ENCODE data around the gene BCL7C. TPM values are rescaled to one million over a fixed set of nuclear protein-coding genes. Genes with fewer than 3 reads are reported as not detected.

The BCL7C gene
- total and polyA plus RNA-seq, 2 of the 13 experiments (the other 11 are each of a cell fraction or from before 2014, with no cell fraction given): 17.7 to 33.8 TPM

GRCh38 chr16:30844671-30845449 is 49.0 kb downstream of the BCL7C start (continued):
- TF ChIP-seq ZNF513 (CRISPR knock-in tag; conservative IDR thresholded peaks at IDR 0.05): no peak
- TF ChIP-seq HMGA1 (CRISPR knock-in tag; conservative IDR thresholded peaks at IDR 0.05): no peak
- TF ChIP-seq ATRX (CRISPR knock-in tag; IDR thresholded peaks at IDR 0.05; ENCODE audit: borderline replicate concordance): no peak
- peak; percentile 78 for TF ChIP-seq GATAD2A (CRISPR knock-in tag; IDR thresholded peaks at IDR 0.05)
- TF ChIP-seq TGIF2 (CRISPR knock-in tag; IDR thresholded peaks at IDR 0.05): peak; percentile 63
- TF ChIP-seq HMG20A (CRISPR knock-in tag; IDR thresholded peaks at IDR 0.05; ENCODE audit: borderline replicate concordance): no peak; the same call in 1 of the 2 replicates
- TF ChIP-seq ZNF101 (CRISPR knock-in tag; IDR thresholded peaks at IDR 0.05; ENCODE audit: borderline replicate concordance, low read depth): no peak
- TF ChIP-seq NFIC (IDR thresholded peaks at IDR 0.05; ENCODE audit: low read length): no peak
- TF ChIP-seq HOXA3 (CRISPR knock-in tag; IDR thresholded peaks at IDR 0.05): peak; percentile 25; the same call in 1 of the 2 replicates
- no peak for TF ChIP-seq IKZF4 (CRISPR knock-in tag; IDR thresholded peaks at IDR 0.05; ENCODE audit: borderline replicate concordance, low read depth, not compliant biosample characterization)
- TF ChIP-seq MYC (CRISPR knock-in tag; IDR thresholded peaks at IDR 0.05; ENCODE audit: borderline replicate concordance): peak; percentile 44; the same call in 1 of the 2 replicates
- TF ChIP-seq ZNF614 (CRISPR knock-in tag; IDR thresholded peaks at IDR 0.05; ENCODE audit: borderline replicate concordance): peak; percentile 28; the same call in 1 of the 2 replicates
- no peak for TF ChIP-seq NFE2 (CRISPR knock-in tag; IDR thresholded peaks at IDR 0.05)
- peak; percentile 57; the same call in 1 of the 2 replicates for TF ChIP-seq PHF21A (CRISPR knock-in tag; IDR thresholded peaks at IDR 0.05)
- no peak for TF ChIP-seq ZNF512 (CRISPR knock-in tag; IDR thresholded peaks at IDR 0.05)
- no peak for TF ChIP-seq CBX1 (IDR thresholded peaks at IDR 0.05; ENCODE audit: low read depth)
- no peak for TF ChIP-seq MTERF4 (CRISPR knock-in tag; IDR thresholded peaks at IDR 0.05)
- TF ChIP-seq SALL2 (CRISPR knock-in tag; IDR thresholded peaks at IDR 0.05): no peak
- TF ChIP-seq MXD4 (CRISPR knock-in tag; IDR thresholded peaks at IDR 0.05): no peak
- peak; percentile 80; the same call in 1 of the 2 replicates for TF ChIP-seq ZC3H13 (CRISPR knock-in tag; IDR thresholded peaks at IDR 0.05)
- no peak for TF ChIP-seq DPF2 (CRISPR knock-in tag; IDR thresholded peaks at IDR 0.05; ENCODE audit: borderline replicate concordance, low read depth)
- no peak; the same call in 1 of the 2 replicates for TF ChIP-seq ZNF569 (CRISPR knock-in tag; IDR thresholded peaks at IDR 0.05; ENCODE audit: borderline replicate concordance)
- no peak for TF ChIP-seq AGO1 (IDR thresholded peaks at IDR 0.05; ENCODE audit: low read depth, low read length, poor library complexity, severe bottlenecking)
- TF ChIP-seq STAT5B (CRISPR knock-in tag; IDR thresholded peaks at IDR 0.05): no peak
- no peak for TF ChIP-seq ZNF557 (CRISPR knock-in tag; IDR thresholded peaks at IDR 0.05)
- peak; percentile 88 for TF ChIP-seq MIER3 (CRISPR knock-in tag; IDR thresholded peaks at IDR 0.05; ENCODE audit: borderline replicate concordance)
- no peak; the same call in 1 of the 2 replicates for TF ChIP-seq ZNF12 (CRISPR knock-in tag; IDR thresholded peaks at IDR 0.05)
- no peak; the same call in 1 of the 2 replicates for TF ChIP-seq ZNF775 (CRISPR knock-in tag; IDR thresholded peaks at IDR 0.05; ENCODE audit: borderline replicate concordance)

Measured in HepG2 (cell line).